IMR-90 (cell line): ENCODE data around the gene SREK1IP1. TPM values are rescaled to one million over a fixed set of nuclear protein-coding genes. Genes with fewer than 3 reads are reported as not detected.

Experiments used
- ATAC-seq: fragments of 200-7000 bp; cut with Tn5 transposase; 2 replicates; pipeline ENCODE4 v1.9.1; 2020; ENCODE audit warnings: low read depth, mild to moderate bottlenecking, moderate library complexity
- BruUV-seq: library from RNA; stranded (reverse); fragments of 400-500 nt; replicated peaks from 2 replicates; lab custom pipeline; 2021; lab: Mats Ljungman, UMichigan
- CTCF ChIA-PET: fragments of 300-600 bp; formaldehyde crosslinking; extraction: SDS; loops from one replicate; lab custom pipeline; 2021; ENCODE audit warnings: antibody characterized with exemption; lab: Yijun Ruan, JAX
- POLR2A ChIA-PET: fragments of 300-600 bp; sonication (Branson Sonifier 250); formaldehyde crosslinking; loops from one replicate; lab custom pipeline; 2022; ENCODE audit warnings: antibody characterized with exemption; ENCODE audit not compliant: unreplicated experiment; lab: Charles Lee
- DNase-seq: peaks from one replicate; pipeline ENCODE4 v3.0.0; 2013
- H2AFZ ChIP-seq: replicated peaks from 2 replicates; pipeline ENCODE3; 2013; ENCODE audit warnings: low read length, mild to moderate bottlenecking; ENCODE audit not compliant: poor library complexity
- H2AK5ac ChIP-seq: 2 replicates; pipeline ENCODE4 v1.6.1; 2013; ENCODE audit warnings: low read depth, low read length, inconsistent platforms
- H2AK9ac ChIP-seq: replicated peaks from 2 replicates; pipeline ENCODE3; 2013; ENCODE audit warnings: mild to moderate bottlenecking, low read depth, low read length, moderate library complexity; ENCODE audit not compliant: poor library complexity
- H2BK120ac ChIP-seq: 2 replicates; pipeline ENCODE4 v1.6.1; 2013; ENCODE audit warnings: low read depth, low read length, inconsistent platforms
- H2BK15ac ChIP-seq: 3 replicates; pipeline ENCODE4 v1.6.1; 2013; ENCODE audit warnings: low read depth, low read length, inconsistent platforms
- H2BK20ac ChIP-seq: 2 replicates; pipeline ENCODE4 v1.6.1; 2013; ENCODE audit warnings: low read depth, mild to moderate bottlenecking, inconsistent platforms, low read length, moderate library complexity
- H2BK5ac ChIP-seq: 2 replicates; pipeline ENCODE4 v1.6.1; 2013; ENCODE audit warnings: mild to moderate bottlenecking, low read depth, low read length, inconsistent platforms; ENCODE audit not compliant: poor library complexity, severe bottlenecking
- H3K14ac ChIP-seq: replicated peaks from 2 replicates; pipeline ENCODE4 v1.6.1; 2013; ENCODE audit warnings: low read depth, low read length, inconsistent platforms
- H3K18ac ChIP-seq: 2 replicates; pipeline ENCODE4 v1.6.1; 2013; ENCODE audit warnings: low read depth, low read length, control low read depth
- H3K23ac ChIP-seq: 2 replicates; pipeline ENCODE4 v1.6.1; 2013; ENCODE audit warnings: low read depth, low read length, inconsistent platforms
- H3K27ac ChIP-seq: 2 replicates; pipeline ENCODE4 v1.5.1; 2013; ENCODE audit warnings: mild to moderate bottlenecking, control low read depth, low read length; ENCODE audit not compliant: insufficient read depth
- H3K27me3 ChIP-seq: 2 replicates; pipeline ENCODE4 v1.6.1; 2013; ENCODE audit warnings: low read length; ENCODE audit not compliant: control insufficient read depth, insufficient read depth
- H3K36me3 ChIP-seq: 2 replicates; pipeline ENCODE4 v1.6.1; 2013; ENCODE audit warnings: low read length, mixed read lengths; ENCODE audit not compliant: control insufficient read depth, insufficient read depth
- H3K4ac ChIP-seq: 2 replicates; pipeline ENCODE4 v1.6.1; 2013; ENCODE audit warnings: low read depth, low read length, inconsistent platforms
- H3K4me1 ChIP-seq: 2 replicates; pipeline ENCODE4 v1.6.1; 2013; ENCODE audit warnings: low read length, mixed read lengths; ENCODE audit not compliant: control insufficient read depth, insufficient read depth
- H3K4me2 ChIP-seq: 2 replicates; pipeline ENCODE4 v1.6.1; 2013; ENCODE audit warnings: low read depth, mild to moderate bottlenecking, control low read depth, low read length, moderate library complexity
- H3K4me3 ChIP-seq: 2 replicates; pipeline ENCODE4 v1.5.1; 2013; ENCODE audit warnings: low read depth, mild to moderate bottlenecking, control low read depth, low read length, moderate library complexity; ENCODE audit not compliant: insufficient read depth
- H3K56ac ChIP-seq: 2 replicates; pipeline ENCODE4 v1.6.1; 2013; ENCODE audit warnings: low read length, inconsistent platforms; ENCODE audit not compliant: insufficient read depth; ENCODE audit errors: extremely low read depth
- H3K79me1 ChIP-seq, 2 experiments: 2 replicates each; pipeline ENCODE4 v1.6.1; 2013; ENCODE audit warnings: low read length in 2 of 2, inconsistent platforms in 1 of 2, low read depth in 1 of 2
- H3K9ac ChIP-seq: 2 replicates; pipeline ENCODE4 v1.6.1; 2013; ENCODE audit warnings: low read depth, low read length, control low read depth
- H3K9me1 ChIP-seq: 2 replicates; pipeline ENCODE4 v1.6.1; 2013; ENCODE audit warnings: low read length, inconsistent platforms; ENCODE audit not compliant: insufficient read depth
- H3K9me3 ChIP-seq: 2 replicates; pipeline ENCODE4 v1.6.1; 2013; ENCODE audit warnings: low read length; ENCODE audit not compliant: control insufficient read depth, insufficient read depth
- H4K20me1 ChIP-seq: 2 replicates; pipeline ENCODE4 v1.6.1; 2013; ENCODE audit warnings: low read length, inconsistent platforms; ENCODE audit not compliant: insufficient read depth
- H4K5ac ChIP-seq: 2 replicates; pipeline ENCODE4 v1.6.1; 2013; ENCODE audit warnings: mild to moderate bottlenecking, low read depth, low read length, control low read depth
- H4K8ac ChIP-seq, 2 experiments: 2 replicates each; pipeline ENCODE4 v1.6.1; 2013; ENCODE audit warnings: low read depth in 2 of 2, low read length in 2 of 2, control low read depth in 1 of 2, inconsistent platforms in 1 of 2
- H4K91ac ChIP-seq: 2 replicates; pipeline ENCODE4 v1.6.1; 2013; ENCODE audit warnings: low read depth, low read length, inconsistent platforms; ENCODE audit not compliant: insufficient read depth
- FOS ChIP-seq: fragments of 150-350 bp; IDR thresholded peaks from 2 replicates; pipeline ENCODE4 v1.6.1; 2016; ENCODE audit warnings: low read depth, low read length
- MAZ ChIP-seq: IDR thresholded peaks from 2 replicates; pipeline ENCODE4 v1.6.1; 2012; ENCODE audit warnings: low read depth, mild to moderate bottlenecking, low read length, improper control_type of control experiment, moderate library complexity, borderline replicate concordance
- RAD21 ChIP-seq: IDR thresholded peaks from 2 replicates; pipeline ENCODE4 v1.6.1; 2012; ENCODE audit warnings: low read length, improper control_type of control experiment
- SMC3 ChIP-seq: fragments of 150-350 bp; IDR thresholded peaks from 2 replicates; pipeline ENCODE4 v1.6.1; 2016; ENCODE audit warnings: low read depth, mild to moderate bottlenecking, antibody characterized with exemption, low read length, moderate library complexity
- USF2 ChIP-seq: fragments of 150-350 bp; IDR thresholded peaks from 2 replicates; pipeline ENCODE4 v1.6.1; 2017; ENCODE audit warnings: mild to moderate bottlenecking, antibody characterized with exemption, low read length, low read depth
- WGBS, 2 experiments: methylation state at CpG; one replicate each; pipeline versions ENCODE4 v1.1.5 to v1.1.7; 2013; ENCODE audit warnings: missing lambda C conversion rate in 2 of 2; ENCODE audit not compliant: insufficient read length in 1 of 2; ENCODE audit errors: extremely low coverage in 2 of 2; 5-methylcytosine and 5-hydroxymethylcytosine counted together
- dilution Hi-C: fragments of 300-500 bp; cut with HindIII; formaldehyde crosslinking; loops from one replicate; pipeline ENCODE4 v1.14.3; 2018; ENCODE audit warnings: low sequenced_read_pairs; ENCODE audit not compliant: unreplicated experiment
- in situ Hi-C: fragments of 300-500 bp; cut with MboI; formaldehyde crosslinking; loops from 3 replicates; pipeline ENCODE4 v1.14.3; 2019; ENCODE audit warnings: low sequenced_read_pairs, inconsistent platforms, mixed read lengths
- intact Hi-C: fragments of 100-400 bp; cut with micrococcal nuclease; formaldehyde crosslinking; loops from 2 replicates; pipeline ENCODE4 v1.10.0; 2022
- polyA plus RNA-seq, 3 experiments: library from polyadenylated mRNA; depleted of rRNA; stranded (reverse); fragments of >200 nt; gene quantifications; 2 replicates each; pipeline ENCODE4 v1.2.3, GENCODE V29; 2012; ENCODE audit warnings: low replicate concordance in 1 of 3
- total RNA-seq: library from RNA; depleted of rRNA; stranded (reverse); fragments of >200 nt; gene quantifications from 2 replicates; pipeline ENCODE4 v1.2.3, GENCODE V29; 2012

The SREK1IP1 gene
- total and polyA plus RNA-seq, 2 of the 4 experiments (the other 2 are of a cell fraction) = 3.3 to 6.5 TPM

DNA sequence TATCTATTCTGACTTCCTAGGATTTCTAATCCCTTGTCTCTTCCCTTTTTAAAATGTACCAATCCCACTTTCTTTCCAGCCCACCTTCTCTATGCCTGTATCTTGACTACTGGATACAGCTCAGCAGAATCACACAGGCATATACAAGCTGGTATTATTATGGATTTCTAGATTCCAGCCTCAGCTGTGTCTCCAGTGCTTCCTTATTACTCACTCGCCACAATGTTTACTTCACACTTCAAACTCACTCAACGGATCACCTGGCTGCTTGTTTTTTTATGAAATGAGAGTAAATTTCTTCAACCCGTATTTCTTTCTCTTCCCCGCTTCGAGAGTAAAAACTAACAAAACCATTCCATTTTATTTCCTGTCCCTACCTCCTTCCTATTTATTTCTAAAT lies 39.0 kb upstream of the SREK1IP1 start:
- Histone ChIP-seq H3K23ac (no peak overlapping the region), H4K8ac (no peak overlapping the region), H3K14ac (no peak overlapping the region), H3K9me1 (no peaks in the 10 kb centered on the region), H3K4me1 (no peaks in the 10 kb centered on the region), H2BK5ac (no peak overlapping the region), H2AK5ac (no peak overlapping the region), H2AK9ac (no peak overlapping the region), H3K4me3 (no peak overlapping the region), H4K5ac (no peak overlapping the region), H4K20me1 (no peaks in the 10 kb centered on the region), H3K36me3 (no peaks in the 10 kb centered on the region; the same call in 1 of the 2 replicates), H3K9me3 (no peaks in the 10 kb centered on the region), H2BK15ac (no peak overlapping the region), H3K4ac (no peak overlapping the region), H2AFZ (no peak overlapping the region), H3K56ac (no peak overlapping the region), H3K18ac (no peak overlapping the region), H3K4me2 (peak overlapping the region; percentile 9; the same call in 1 of the 2 replicates), H3K9ac (no peak overlapping the region), H3K27me3 (no peaks in the 10 kb centered on the region), H2BK20ac (no peak overlapping the region), H3K79me1 (no peaks in the 10 kb centered on the region), H2BK120ac (no peak overlapping the region), H4K91ac (no peak overlapping the region), H3K27ac (no peak overlapping the region)
- no peak for TF ChIP-seq MAZ
- TF ChIP-seq FOS = peak; percentile 7; the same call in 1 of the 2 replicates
- TF ChIP-seq USF2 = no peak
- no peak for TF ChIP-seq RAD21
- TF ChIP-seq SMC3 = no peak
- in situ Hi-C loops = no loop called here
- ChIA-PET POLR2A (no interaction called here), CTCF (interaction anchor here (1.2 kb wide), 1 partner anchor 172 kb away, joined by 4 read pairs; no protein-coding TSS in a partner anchor)
- DNase-seq (peak; percentile 80), ATAC-seq (peak; percentile 77)
- intact Hi-C loops = no loop called here
- dilution Hi-C loops = no loop called here
- WGBS, 2 experiments = no CpG with 5 or more reads among the region's 5 CpGs
- BruUV-seq = no TSS peak
